Stimulated activated CD8-positive, alpha-beta memory T cell treated with anti-CD3 and anti-CD28 coated beads, Interleukin-12 subunit alpha, Interleukin-12 subunit beta, amount 100 ng/mL, for 24 hours (primary cell): ENCODE measurements around the gene ZNF503.

Experiments
- DNase-seq: peaks from one replicate; pipeline ENCODE4 v3.0.0-alpha.2; 2020; ENCODE audit errors: extremely low read depth

Gene ZNF503, protein sequence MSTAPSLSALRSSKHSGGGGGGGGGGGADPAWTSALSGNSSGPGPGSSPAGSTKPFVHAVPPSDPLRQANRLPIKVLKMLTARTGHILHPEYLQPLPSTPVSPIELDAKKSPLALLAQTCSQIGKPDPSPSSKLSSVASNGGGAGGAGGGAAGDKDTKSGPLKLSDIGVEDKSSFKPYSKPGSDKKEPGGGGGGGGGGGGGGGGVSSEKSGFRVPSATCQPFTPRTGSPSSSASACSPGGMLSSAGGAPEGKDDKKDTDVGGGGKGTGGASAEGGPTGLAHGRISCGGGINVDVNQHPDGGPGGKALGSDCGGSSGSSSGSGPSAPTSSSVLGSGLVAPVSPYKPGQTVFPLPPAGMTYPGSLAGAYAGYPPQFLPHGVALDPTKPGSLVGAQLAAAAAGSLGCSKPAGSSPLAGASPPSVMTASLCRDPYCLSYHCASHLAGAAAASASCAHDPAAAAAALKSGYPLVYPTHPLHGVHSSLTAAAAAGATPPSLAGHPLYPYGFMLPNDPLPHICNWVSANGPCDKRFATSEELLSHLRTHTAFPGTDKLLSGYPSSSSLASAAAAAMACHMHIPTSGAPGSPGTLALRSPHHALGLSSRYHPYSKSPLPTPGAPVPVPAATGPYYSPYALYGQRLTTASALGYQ

DNA sequence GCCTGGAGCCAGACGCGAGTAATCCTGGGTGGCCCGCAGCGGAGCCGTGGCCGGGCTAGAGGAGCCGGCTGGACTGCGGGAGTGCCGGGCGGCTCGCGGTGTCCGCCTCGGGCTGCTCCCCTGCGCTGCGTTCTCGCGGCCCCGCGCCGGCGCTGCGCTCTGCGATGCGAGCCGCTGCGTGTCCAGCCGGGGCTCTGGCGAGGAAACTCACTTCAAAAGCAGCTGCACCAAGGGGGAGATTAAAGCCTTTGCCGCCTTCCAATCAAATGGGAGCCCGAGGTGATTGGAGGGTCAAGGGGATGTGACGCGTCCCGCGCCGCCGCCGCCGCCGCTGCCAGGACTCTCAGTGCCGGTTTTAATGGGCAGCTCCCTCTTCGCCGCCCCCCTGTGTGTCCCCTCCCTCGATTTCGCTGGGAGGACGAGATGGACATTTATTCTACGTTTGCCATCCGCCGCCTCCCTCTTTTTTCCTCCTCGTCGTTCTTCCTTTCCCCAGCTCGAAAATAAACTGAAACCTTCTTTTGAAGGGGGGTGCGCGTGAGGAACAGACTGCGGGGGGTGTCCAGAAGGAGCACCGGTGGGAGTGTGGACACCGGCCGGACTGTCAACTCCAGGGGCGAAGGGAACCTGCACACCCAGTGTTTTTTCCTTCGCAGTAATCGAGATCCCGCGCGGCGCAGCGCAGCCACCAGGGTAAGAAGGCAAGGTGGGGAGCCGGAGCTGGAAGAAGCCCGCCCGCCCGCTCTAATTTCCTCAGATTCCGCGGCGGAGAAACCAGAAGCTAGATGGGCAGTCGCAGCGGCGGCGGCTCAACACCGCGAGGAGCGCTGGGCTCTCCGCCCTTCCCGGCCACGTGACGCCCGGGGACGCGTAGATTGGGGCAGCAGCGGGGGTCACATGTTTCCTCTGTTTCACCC, at the start of gene ZNF503:
Gene ZNF503, minus strand, starts transcription at position 196 of the 917 bp plus-strand sequence. CDS start 345 bp downstream, outside the sequence.
- no peak for DNase-seq

DNA sequence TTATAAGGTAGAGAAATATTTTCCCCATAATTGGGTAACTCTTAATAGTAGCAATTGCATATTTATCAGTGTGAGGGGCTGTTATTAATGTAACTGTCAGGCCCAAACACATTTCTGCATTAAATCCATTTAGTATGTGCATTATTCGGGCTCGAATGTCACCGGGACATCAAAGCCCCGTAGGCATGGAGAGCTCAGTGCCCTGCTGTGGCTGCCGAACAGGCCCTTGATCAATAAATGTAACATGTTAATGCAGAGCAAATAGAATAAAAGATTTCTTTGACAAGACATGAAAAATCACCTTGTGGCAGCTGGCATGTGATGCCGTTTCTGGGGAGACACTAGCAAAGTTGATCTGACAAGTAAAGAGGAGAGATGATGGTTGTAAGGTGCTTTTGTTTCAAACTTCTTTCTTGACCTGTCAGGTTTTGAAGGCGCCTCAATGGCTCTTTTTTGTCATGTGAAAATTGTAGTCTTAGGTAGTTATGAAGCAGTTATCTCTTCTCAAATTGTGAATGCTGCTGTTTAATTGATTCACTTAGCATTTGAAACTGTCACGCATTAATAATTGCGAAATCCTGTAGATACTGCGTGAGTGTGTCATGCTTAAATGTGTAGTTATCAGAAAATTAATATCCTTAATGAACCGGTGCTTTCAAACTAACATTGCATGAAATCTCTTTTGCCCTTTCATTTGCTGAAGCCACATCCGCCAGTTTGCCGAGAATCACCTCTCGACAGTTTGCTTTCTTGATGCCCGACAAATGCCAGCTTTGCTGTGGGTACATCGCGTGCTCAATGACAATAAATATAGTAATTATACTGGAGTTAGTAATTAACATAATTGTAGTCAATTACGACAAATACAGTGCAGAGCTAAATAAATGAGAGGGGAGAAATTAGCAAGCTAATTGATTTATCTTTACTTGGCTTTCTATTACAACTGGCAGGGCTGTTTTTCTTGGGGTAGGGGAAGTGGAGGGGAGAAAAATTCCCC, 49.4 kb upstream of the ZNF503 start:
- DNase-seq, result no peak

DNA sequence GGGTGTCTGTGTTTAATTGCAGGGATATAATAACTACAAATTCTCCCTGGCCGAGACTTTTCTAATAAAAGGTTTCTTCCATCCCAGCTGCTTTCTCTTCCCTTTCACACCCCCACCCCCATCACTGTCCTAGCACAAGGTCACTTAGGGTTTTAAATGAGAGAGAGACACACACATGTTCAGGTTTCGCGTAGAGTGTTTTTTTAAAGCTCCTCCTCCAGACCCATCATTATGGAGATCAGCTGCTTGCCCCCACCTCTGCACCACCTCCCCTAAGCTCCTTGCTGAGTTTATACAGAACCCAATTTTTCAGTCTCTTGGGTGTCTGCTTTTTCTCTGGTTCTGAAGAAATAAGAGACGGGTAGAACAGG, 48.5 kb upstream of the ZNF503 start:
- DNase-seq, result no peak

DNA sequence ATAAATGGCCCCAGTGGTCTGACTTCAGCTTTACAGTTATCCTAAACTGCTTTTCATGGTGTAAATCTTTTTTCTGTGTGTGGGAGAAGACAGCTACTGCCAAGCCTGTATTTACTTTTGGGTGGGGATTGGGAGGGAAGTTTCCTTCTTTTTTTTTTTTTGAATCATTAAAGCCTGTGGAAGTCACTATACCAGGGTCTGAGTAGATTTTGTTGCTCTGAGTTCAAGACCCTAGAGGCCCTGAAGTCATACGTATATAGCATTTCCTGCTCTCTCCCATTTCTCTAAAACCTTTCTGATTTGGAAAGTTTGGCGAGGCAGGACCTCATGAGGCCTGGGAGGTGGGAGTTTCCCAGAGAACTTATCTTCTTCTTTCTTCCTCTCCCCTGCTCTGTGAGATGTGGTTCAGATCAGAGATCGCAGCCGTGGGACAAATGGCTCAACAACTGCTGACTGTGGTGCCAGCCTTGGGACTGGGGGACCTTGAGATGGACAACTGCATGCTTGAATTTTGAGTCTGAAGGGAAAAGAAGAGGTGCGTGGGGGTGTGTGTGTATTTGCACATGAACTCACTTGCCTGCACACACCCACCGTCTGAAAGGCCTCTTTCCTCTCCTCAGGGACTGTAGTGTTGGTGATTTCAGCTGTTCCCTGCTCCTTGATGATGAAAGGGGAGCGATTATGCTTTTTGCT, 48.0 kb upstream of the ZNF503 start:
- DNase-seq, result no peak

DNA sequence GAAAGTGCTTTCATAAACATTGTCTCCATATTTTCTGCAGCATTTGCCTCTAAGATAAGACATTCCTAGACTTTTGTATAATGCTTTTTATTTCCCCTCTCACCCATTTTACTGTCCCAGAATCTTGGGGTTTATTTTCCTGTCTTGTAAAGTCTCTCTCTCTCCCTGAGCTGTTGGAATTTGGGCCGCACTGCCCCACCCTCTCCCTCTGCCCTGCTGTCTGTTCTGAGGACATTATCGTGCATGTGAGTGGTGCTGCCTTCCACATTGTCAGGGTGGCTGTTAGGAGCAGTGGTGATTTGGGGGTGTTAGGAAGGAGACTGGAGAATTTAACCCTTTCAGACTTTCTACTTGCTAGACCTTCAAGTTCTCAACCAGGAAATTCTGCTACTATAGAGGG, 46.6 kb upstream of the ZNF503 start:
- DNase-seq, result no peak

DNA sequence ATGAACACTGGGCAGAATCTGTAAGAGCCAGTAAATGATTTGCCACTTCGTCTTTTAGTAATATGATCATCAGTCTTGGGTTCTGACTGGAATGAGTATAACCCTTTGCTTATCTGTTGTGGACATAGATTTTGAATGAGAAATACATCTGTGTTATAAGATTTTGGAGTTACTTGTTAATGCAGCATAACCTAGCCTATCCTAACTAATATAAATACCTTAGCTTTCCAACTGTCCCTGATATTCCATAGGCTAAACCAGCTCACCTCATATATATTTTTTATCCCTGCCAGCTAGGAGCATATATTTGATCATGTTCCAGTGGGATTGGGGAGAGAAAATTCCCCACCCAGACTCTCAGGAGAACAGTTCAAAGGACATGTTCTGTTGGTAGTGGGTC, 44.9 kb upstream of the ZNF503 start:
- no peak for DNase-seq

DNA sequence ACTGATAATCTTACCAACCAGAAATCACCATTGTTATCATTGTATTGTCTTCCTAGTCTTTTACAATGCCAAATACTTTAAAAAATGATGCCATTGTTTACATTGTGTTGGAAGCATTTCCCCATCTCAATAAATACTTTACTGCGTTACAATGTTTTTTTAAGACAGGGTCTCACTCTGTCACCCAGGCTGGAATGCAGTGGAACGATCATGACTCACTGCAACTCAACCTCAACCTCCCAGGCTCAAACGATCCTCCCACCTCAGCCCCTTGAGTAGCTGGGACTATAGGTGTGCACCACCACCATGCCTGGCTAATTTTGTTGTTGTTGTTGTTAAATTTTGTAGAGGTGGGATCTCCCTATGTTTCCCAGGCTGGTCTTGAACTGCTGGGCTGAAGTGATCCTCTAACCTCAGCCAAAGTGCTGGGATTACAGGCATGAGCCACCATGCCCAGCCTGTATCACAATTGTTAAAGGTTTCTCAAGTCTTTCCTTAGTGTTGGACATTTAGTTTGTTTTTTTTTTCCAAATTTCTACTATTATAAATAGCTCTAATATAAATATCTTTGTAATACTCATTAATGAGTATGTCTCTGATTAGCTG, 43.3 kb upstream of the ZNF503 start:
- no peak for DNase-seq

DNA sequence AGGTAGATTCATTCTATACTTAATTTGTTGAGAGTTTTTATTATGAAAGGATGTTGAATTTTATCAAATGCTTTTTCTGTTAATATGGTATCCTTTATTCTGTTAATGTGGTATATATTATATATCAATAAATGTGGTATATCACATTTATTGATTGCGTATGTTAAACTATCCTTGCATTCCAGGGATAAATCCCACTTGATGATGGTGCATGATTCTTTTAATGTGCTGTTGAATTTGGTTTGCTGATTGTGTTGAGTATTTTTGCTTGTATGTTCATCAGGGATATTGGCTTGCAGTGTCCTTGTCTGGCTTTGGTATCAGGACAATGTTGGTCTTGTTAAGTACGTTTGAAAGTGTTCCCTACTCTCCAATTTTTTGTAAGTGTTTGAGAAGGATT, 41.8 kb upstream of the ZNF503 start:
- DNase-seq, result no peak

DNA sequence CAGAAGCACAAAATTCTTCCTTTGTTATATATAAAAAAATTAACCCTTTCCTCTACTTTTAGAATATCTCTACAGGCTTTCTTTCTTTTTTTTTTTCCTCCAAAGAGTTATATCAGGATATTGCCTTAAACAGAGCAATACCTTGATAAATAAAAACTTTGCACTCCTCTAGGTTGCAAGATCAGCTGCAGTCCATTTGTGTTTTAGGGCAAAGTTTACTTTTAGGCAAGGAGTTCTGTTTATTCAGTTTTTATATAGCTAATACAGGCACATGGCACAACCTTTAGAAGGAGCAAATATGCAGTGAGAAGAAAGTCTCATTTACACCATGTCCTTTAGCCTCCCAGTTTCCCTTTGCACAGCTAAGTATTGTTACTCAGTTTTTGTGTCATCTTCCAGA, 40.1 kb upstream of the ZNF503 start:
- DNase-seq, result no peak

DNA sequence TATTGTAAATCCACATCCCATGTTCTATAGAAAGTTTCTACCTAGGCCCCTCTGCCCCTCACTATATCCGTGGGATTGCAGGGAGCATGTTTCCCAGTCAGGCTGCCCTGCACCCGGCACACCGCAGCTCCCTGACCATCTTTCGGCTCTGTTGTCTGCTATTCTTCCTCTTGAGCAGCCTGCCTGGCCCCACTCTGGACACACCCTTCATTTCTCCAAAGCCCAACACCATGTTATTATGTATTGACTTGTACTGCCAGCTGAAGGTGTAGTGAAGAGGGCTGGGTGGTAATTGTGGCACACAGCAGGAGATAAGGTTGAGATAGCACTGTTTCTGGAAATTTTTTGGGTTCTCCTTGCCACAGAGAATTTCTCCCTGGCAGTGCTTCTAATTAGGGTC, 39.6 kb upstream of the ZNF503 start:
- DNase-seq, result no peak

DNA sequence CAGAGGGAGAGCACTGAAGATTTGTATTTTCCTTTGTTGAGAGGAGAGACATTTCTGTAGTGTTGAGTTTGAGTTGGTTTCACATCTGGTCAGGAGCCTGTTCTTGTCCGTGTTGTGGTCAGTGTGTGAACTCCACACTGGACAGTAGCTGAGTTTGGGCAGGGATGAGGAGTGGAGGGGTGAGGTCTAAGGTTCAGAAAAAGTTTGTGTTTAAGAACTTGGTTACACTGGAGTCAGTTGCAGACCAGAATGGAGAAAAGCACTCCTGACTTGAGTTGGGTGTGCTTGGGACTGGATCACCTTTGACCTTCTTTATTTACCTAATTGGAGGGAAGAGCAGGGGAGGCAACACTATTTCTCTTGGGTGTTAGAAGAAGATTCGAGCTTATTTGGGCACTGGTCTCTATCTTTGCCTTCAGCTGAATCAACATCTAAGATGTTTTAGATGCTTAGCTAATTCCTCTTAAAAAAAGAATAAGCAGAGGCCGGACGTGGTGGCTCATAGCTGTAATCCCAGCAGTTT, 38.8 kb upstream of the ZNF503 start:
- no peak for DNase-seq

DNA sequence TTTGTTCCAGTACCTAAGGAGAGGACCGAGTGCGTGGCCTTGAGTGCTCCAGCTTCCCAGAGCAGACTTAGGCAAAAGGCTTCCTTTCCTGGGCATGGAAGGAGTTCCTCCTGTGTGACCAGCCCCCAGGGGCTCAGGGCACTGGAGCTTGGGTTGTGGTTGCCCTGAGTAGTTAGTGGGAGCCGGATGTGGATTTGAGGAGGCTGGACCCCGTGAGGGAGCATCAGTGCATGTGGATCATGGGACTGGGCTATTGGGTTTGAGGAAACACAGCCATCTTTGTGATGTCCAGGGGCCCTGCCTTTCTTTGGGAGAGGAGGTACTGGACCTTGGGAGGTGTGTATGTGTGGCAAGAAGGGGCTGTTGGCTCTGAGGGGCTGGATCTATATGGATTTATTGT, 38.2 kb upstream of the ZNF503 start:
- DNase-seq, result no peak

DNA sequence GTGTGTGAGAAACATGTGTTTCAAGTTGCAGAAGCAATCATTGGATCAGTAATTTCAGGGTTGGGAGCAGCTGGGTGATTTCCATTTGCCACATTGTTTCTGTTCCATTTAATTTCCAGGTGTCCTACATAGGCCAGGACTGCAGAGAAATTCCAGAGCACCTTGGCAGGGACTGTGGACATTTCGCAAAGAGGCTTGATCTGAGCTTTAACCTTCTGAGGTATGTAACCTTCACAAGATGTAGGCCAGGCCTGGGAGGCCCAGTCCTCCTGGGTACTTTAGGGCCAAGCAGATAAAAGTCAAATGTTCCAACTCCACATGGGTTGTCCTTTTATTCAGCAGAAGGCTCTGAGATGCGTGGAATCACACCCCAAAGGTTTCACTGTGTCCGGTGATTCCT, 36.7 kb upstream of the ZNF503 start:
- no peak for DNase-seq

DNA sequence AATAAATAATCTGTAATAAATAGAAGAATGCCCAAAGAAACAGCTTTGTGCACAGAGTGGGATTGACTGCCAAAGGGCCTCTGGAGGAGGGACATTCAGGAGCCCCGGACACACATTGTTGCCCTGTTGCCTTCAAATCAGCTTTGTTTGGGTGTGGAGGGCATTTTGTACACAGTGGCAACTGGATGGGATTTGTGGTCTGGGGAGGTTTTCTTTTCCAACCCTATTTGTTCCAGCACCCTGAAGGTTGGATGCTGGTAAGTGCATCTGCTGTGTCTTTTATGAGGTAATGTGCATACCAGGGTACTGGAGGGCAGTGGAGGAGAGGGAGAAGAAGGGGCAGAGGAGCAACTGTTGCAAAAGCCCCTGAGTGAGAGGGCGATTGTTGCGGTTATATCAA, 36.1 kb upstream of the ZNF503 start:
- no peak for DNase-seq

DNA sequence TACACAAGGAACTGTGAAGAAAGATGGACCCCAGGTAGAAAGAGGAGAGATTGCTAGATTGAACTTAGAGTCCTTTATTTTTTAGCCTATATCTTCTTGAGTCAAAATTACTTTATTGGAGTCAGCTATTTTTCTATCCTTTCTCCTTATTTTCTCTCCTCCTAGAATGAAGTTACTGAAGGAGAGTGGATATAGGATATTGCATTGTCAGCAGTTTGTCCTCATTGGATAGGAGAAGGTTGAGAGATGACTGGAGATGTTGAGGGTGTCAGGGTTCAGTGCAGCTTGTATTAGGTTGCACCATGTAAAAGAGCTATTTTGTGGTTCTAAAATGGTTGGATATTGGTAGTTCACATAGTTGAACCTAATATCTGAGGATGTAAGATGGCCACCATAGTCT, 35.3 kb upstream of the ZNF503 start:
- DNase-seq, result no peak

DNA sequence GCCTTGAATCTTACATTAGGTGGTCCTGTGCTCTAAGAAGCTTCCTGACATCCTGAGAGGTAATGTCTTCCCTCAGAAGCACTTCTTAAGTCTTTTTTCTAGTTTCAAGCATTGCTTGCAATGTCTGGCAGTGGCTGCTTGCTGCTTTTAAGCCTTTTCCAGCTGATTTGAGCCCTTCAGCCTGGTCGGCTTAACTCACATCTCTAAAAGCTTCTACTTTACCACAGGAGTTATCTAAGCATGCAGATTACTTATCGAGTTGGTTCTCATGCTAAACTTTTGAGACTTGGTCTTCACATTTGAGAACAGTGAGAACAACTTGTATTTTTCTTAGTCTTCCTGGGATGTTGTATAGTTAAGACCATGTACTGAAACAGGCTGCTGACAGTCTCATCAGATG, 33.7 kb upstream of the ZNF503 start:
- no peak for DNase-seq

DNA sequence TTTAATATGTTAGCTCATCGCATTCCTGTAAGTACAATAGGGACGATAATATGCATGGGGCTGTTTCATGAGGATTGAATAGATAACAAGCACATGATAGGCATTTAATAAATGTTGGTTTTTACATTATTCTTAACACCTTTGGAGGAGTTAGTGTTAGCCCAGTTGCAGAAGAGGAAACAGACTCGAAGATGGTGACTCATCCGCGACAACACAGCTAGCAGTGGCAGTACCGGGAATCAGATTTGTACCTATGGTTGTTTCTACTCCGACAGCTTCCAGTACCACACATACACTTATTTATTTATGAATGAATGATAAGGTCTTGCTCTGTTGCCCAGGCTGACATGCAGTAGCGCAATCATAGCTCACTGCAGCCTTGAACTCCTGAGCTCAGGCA, 32.7 kb upstream of the ZNF503 start:
- DNase-seq, result no peak

DNA sequence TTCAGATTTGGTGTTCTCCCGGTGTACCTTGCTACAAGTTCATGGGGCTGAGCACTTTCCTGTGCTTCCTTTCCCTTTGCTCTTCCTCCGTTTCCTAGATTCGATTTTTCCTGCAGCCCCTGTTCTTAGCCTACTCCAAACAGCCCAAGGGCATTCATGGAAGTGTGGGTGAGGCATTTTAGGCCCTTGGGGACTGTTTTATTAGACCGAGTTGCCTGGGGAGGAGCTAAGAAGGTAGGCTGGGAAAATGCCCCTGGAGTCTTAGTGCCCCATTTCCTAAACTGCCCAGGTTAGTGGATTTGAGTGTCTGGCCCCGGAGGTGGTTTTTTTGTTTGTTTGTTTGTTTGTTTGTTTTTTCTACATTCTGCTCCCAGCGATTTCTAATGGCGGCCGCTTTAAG, 31.7 kb upstream of the ZNF503 start:
- DNase-seq, result no peak

DNA sequence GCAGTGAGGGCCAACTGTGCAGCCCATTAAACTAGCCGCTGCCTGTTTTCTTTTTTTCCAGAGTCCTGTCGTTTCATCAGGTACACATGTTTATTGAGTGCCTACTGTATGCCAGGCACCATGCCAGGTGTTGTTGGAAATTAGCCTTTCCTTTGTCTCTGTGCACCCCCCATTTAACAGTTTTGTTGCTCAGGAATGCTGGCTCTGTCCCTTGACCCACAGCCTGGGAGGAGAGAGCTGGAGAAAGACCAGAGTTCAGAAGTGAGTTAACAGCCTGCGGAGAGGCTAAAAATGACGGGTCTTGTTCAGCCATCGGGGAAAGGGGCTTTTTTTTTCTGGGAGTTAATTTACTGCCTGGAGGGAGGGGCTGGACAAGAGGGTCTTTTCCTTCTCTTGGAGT, 31.2 kb upstream of the ZNF503 start:
- no peak for DNase-seq

DNA sequence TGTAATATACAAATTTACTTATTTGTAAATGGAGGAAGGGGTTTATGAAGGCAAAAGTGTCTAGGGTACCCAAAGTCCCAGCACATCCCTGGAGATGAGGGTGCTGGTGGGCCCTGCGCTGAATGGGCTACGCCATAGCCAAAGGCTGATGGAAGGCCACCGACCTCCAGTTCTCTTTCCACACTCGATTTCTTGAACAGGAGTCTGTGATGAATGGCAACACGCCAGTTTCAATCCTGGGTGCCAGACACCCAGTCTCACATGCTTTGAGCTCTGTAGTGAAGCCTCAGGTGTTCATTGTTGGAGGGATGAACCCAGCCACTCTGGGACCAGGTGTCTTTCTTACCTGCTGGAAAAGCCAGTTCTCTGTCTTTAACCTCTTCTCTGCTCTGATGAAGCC, 30.6 kb upstream of the ZNF503 start:
- DNase-seq, result no peak
